Measurements from ENCODE around the gene CTU2.

CTU2 gene

GRCh38 chr16:88714420-88715302, 8.4 kb downstream of the CTU2 start:
- DNase-seq (ENCODE audit: low read depth in 2 of 2): no peak

GRCh38 chr16:88715312-88716190, 9.2 kb downstream of the CTU2 start:
- no peak for DNase-seq (ENCODE audit: low read depth in 2 of 2)

- DNase-seq (ENCODE audit: low read depth in 2 of 2): no peak
These were observed 9.9 kb downstream of the CTU2 start for GRCh38 chr16:88716201-88716600.

DNA sequence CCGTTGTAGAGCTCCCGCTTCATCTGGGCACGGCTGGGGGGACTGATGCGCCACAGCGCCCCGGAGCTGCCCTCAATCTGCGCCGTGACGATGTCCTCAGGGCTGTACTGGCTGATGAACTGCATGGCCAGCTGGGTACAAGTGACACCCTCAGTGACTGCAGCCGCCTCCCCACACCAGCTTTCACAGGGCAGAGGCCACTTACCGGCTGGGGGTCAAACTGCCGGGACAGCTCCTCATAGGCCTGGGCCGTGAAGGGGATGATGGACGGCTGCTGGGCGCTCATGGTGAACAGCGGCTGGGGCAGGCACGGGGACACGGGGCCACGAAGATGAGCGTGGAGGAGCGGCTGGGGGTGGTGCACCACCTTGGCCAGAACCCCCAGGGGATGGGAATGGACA, 10.3 kb downstream of the CTU2 start:
- no peak for DNase-seq (ENCODE audit: low read depth in 2 of 2)

DNA sequence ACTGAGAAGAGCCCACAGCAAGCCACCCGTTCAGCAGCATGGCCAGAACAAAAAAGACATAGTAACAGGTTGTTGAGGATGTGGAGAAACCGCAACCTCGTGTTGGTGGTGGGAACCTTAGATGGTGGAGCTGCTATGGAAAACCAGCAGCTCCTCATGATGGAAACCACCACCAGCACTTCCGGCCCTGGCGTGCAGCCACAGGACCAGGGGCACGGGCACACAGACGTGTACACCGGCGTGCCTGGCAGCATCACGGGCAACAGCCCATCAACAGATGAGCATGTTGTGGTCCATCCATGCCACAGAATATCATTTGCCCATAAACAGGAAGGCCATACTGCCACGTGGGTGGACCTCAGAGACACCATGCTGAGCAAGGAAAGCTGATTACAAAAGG, 11.9 kb downstream of the CTU2 start:
- DNase-seq (ENCODE audit: low read depth in 2 of 2): no peak

DNA sequence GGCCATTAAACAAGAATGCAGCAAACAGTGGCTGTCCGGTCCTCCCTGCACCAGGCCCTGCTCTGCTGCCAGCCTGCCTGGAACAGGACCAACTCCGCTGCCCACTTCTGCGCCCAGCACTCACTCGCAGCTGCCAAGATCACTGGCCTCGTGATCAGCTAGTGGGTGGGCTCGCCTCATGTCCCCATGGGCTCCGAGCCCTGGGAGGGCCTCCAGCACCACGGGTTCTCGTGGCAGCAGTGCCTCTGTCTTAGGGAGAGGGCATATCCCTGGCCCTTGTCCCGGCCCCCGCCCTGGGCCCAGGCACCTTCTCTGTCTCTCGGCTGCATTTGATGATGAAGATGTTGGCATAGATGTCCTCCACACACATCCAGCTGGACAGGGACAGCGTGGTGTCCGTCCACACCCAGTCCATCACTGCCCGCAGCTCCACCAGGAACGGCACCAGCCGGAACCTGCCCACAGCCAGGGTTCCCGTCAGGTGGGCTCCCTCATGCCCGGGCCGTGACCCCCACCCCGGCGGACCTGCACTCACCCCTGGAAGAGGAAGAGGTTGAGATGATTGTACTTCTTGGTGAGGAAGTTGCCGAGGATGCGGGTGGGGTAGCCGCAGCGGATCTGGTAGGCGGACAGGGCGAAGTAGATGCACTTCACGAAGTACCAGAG, 13.1 kb downstream of the CTU2 start:
- no peak for DNase-seq (ENCODE audit: low read depth in 2 of 2)

GRCh38 chr16:88719933-88720296, 13.6 kb downstream of the CTU2 start:
- no peak for DNase-seq (ENCODE audit: low read depth in 2 of 2)

DNA sequence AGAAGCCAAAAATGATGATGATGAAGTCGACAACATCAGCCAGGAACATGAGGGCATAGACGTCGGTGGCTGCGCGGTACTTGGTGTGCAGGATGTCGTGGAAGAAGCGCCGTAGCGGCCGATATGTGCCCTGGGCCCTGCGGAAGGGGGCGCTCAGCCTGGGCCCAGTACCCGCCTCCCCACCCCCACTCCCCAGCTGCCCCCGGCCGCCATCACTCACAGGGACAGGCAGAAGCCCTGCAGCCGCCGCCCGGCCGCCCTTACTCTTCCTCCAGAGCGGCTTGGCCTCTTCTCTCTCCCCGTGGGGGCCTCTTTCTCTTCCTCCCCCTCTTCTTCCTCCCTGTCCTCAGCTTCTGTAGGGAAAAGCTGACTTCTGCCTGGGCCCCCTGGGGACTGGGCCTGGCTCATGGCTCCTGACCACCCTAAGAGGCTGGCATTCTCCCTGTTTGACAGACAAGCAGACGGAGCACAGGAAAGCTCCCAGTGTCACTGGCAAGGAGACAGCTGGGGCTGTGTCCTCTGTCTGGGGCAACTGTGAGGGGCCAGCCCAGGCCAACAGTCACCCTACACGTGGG, 14.2 kb downstream of the CTU2 start:
- no peak for DNase-seq (ENCODE audit: low read depth in 2 of 2)

- DNase-seq (ENCODE audit: low read depth in 2 of 2): no peak
These were observed 14.9 kb downstream of the CTU2 start for GRCh38 chr16:88721236-88721635.

DNA sequence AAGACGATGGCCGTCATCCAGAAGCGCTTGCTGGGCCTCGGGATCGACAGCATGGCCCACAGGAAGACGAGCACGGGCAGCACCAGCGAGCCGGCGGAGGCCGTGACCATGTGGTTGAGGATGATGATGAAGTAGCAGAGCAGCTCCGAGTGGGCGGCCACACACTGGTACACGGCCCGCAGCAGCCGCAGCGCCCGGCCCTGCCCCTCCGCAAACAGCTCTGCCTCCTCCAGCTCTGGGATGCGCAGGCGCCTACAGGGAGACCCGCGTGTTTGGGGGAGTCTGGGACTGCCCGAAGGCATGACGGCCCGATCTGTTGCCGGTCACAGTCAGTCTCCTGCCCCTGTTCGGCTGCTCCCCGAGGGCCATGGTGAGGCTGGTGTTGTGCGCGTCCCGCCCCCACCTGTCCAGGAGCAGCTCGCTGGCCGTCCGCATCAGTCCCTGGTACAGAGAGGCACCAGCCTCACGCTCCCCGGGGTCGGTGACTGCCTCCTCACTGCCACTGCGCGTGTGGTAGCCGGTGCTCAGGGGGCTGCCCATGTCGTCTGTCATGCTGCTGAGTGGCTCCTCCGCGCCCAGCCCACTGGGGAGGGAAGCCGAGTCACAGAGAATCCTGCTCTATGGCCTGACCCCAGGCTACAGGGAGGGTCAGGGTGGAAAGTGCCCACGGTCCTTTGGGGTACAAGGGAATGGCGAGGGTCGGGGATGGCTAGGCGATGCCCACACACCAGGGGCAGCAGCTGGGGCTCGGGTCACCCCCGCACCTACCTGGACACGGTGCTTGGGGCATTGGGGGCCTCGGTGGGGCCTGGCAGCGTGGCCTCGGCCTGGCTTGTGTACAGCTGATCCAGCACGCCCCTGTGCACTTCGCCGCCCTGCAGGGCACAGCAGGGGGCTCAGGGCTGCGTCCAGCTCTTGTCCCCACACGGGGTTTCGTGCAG, 15.8 kb downstream of the CTU2 start:
- no peak for DNase-seq (ENCODE audit: low read depth in 2 of 2)

- DNase-seq (ENCODE audit: low read depth in 2 of 2): no peak
These were observed 16.6 kb downstream of the CTU2 start for GRCh38 chr16:88722784-88723506.

DNA sequence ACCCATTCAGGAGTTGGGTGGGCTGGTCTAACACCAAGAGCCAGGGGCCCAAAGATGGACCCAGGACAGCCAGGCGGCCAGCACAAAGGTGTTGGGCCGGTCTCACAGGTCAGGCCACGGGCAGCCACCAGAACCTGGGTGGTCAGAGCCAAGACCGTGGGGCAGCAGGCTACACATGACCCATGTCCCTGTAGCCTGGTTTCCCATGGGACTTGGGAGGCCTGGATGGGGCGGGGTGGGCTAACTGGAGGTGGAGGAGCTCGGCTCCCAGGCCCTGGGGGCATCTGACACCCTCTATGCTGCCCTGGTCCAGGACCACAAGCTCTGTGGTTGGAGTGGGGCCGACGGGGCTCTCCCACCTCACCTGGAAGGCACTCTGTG, 17.2 kb downstream of the CTU2 start:
- DNase-seq (ENCODE audit: low read depth in 2 of 2): no peak

DNA sequence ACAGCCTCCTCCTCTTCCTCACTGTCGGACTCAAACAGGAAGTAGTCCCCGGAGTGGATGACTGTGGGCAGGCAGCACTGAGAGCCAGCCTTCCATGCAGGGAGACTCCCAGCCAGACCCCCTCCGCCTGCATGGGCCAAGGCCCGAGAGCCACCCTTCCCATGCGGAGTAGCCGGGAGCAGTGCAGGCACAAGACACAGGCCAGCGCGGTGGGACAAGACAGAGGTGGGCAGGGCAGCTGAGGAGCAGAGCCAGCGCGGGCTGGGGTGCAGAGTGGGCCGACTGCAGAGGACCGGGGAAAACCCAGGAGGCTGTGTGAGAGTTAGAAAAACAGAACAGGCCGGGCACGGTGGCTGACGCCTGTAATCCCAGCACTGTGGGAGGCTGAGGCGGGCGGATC, 17.6 kb downstream of the CTU2 start:
- no peak for DNase-seq (ENCODE audit: low read depth in 2 of 2)

GRCh38 chr16:88724855-88725555, 18.7 kb downstream of the CTU2 start:
- no peak for DNase-seq (ENCODE audit: low read depth in 2 of 2)

- no peak for DNase-seq (ENCODE audit: low read depth in 2 of 2)
These were observed 19.5 kb downstream of the CTU2 start for GRCh38 chr16:88725609-88726407.

DNA sequence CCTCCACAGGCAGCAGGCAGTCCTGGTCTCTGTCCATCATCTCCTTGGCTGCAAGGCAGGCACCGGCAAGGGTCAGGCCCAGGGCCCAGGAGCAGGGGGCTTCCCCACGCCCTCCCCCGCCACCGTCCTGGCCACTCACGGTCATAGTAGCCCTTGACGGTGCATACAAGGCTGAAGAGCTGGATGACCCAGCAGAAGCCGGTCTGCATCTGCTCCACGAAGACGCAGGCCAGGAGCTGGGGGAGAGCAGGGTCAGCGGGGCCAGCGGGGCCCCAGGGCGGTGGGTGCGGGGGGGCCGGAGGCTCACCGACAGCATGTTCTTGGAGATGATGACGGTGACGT, 20.1 kb downstream of the CTU2 start:
- no peak for DNase-seq (ENCODE audit: low read depth in 2 of 2)

DNA sequence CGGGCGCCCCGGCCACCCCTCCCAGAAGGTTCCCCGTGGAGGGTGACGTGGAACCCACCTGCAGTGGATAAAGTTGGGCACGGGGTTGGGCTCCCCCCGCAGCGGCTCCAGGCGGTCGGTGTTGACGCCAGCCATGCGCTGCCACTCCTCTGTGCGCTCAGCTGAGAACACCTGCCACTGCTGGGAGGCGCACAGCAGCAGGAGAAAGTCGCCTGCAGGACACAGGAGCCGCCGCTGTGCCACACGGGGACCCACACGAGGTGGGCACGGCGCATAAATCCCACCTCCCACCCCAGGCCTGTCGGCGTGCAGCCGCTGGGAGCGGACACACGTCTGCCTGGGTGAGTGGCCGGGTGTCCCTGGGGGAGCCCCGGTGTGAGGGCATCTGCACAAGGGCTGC, 20.7 kb downstream of the CTU2 start:
- no peak for DNase-seq (ENCODE audit: low read depth in 2 of 2)

- no peak for DNase-seq (ENCODE audit: low read depth in 2 of 2)
These were observed 21.6 kb downstream of the CTU2 start for GRCh38 chr16:88727871-88728270.

Measured in stimulated activated CD8-positive, alpha-beta memory T cell treated with anti-CD3 and anti-CD28 coated beads, Interleukin-2, amount 100 ng/mL, for 48 hours (primary cell).